Endodermal cell (in vitro differentiated cells): ENCODE results near the gene RNF220. TPM values are rescaled to one million over a fixed set of nuclear protein-coding genes. Genes with fewer than 3 reads are reported as not detected.

Experiments
- DNase-seq: peaks from one replicate; pipeline ENCODE4 v3.0.0-alpha.2; 2017
- H3K27ac ChIP-seq: 2 replicates; pipeline ENCODE4 v1.5.1; 2013; ENCODE audit warnings: mild to moderate bottlenecking, low read depth, low read length, moderate library complexity
- H3K27me3 ChIP-seq: 2 replicates; pipeline ENCODE4 v1.6.1; 2013; ENCODE audit warnings: mild to moderate bottlenecking, low read length, moderate library complexity; ENCODE audit not compliant: insufficient read depth, control insufficient read depth, poor library complexity, severe bottlenecking
- H3K36me3 ChIP-seq: 2 replicates; pipeline ENCODE4 v1.7.0; 2013; ENCODE audit warnings: mild to moderate bottlenecking, low read length, moderate library complexity; ENCODE audit not compliant: control insufficient read depth, insufficient read depth
- H3K4me1 ChIP-seq: one replicate; pipeline ENCODE4 v1.7.0; 2013; ENCODE audit warnings: low read length; ENCODE audit not compliant: control insufficient read depth, insufficient read depth
- H3K4me3 ChIP-seq: 2 replicates; pipeline ENCODE4 v1.5.1; 2013; ENCODE audit warnings: mild to moderate bottlenecking, low read length, moderate library complexity
- H3K9ac ChIP-seq: 2 replicates; pipeline ENCODE4 v1.6.1; 2013; ENCODE audit warnings: mild to moderate bottlenecking, low read length, moderate library complexity; ENCODE audit not compliant: poor library complexity, severe bottlenecking; ENCODE audit errors: extremely low read depth
- H3K9me3 ChIP-seq: 2 replicates; pipeline ENCODE4 v1.6.1; 2013; ENCODE audit warnings: mild to moderate bottlenecking, low read length, moderate library complexity; ENCODE audit not compliant: control insufficient read depth
- H3K27ac Mint-ChIP-seq: 2 replicates; pipeline ENCODE4 v1.8.0; 2020; ENCODE audit warnings: mixed read lengths
- H3K27me3 Mint-ChIP-seq: 2 replicates; pipeline ENCODE4 v1.8.0; 2021; ENCODE audit warnings: mild to moderate bottlenecking, mixed read lengths; ENCODE audit not compliant: insufficient read depth
- H3K36me3 Mint-ChIP-seq: 2 replicates; pipeline ENCODE4 v1.8.0; 2020; ENCODE audit warnings: low read depth, mixed read lengths
- H3K4me1 Mint-ChIP-seq: 2 replicates; pipeline ENCODE4 v1.8.0; 2020; ENCODE audit warnings: mixed read lengths
- H3K4me3 Mint-ChIP-seq: 2 replicates; pipeline ENCODE4 v1.8.0; 2020; ENCODE audit warnings: mild to moderate bottlenecking, moderate library complexity, mixed read lengths
- H3K9me3 Mint-ChIP-seq: 2 replicates; pipeline ENCODE4 v1.8.0; 2020; ENCODE audit warnings: mild to moderate bottlenecking, mixed read lengths
- WGBS, 2 experiments: methylation state at CpG; one replicate each; pipeline versions ENCODE4 v1.1.5 to v1.1.7; 2013; ENCODE audit warnings: missing lambda C conversion rate in 2 of 2, mixed read lengths in 1 of 2; ENCODE audit not compliant: insufficient coverage in 1 of 2, insufficient read length in 1 of 2; 5-methylcytosine and 5-hydroxymethylcytosine counted together
- total RNA-seq, 2 donors: library from RNA; stranded (reverse); fragmentation: NEBNext Ultra II Directional in 1 of 2; extraction: Animal tissue kit (Norgen Biotek cat#: 25700) in 1 of 2; gene quantifications; 2 replicates in 1 of 2; 3 replicates in 1 of 2; pipeline ENCODE4 v1.2.1, GENCODE V29; 2021
- TF ChIP-seq, protein P1 (sequence below): fragments of 200-600 bp; sonication (generic); conservative IDR thresholded peaks from 2 replicates; pipeline ENCODE4 v1.5.0; 2021; ENCODE audit warnings: antibody characterized with exemption, mild to moderate bottlenecking

RNF220 gene
- total RNA-seq, 2 donors from 2014 or later = 94.6 to 95.5 TPM

- DNase-seq = no peak
- no peaks in the 10 kb centered on the region for H3K36me3 ChIP-seq
- no peaks in the 10 kb centered on the region for H3K4me1 ChIP-seq
- no peak overlapping the region for H3K9ac ChIP-seq
- H3K27ac ChIP-seq = no peak overlapping the region
- H3K4me1 Mint-ChIP-seq = peaks cover 7% of the 10 kb centered on the region
- no peak overlapping the region for H3K4me3 Mint-ChIP-seq
- peaks cover 64% of the 10 kb centered on the region for H3K27me3 Mint-ChIP-seq
- peaks cover 31% of the 10 kb centered on the region for H3K27me3 ChIP-seq
- H3K36me3 Mint-ChIP-seq = no peaks in the 10 kb centered on the region
- no peaks in the 10 kb centered on the region for H3K9me3 ChIP-seq
- H3K27ac Mint-ChIP-seq = no peak overlapping the region
- no peak overlapping the region for H3K4me3 ChIP-seq
- no peaks in the 10 kb centered on the region for H3K9me3 Mint-ChIP-seq
- TF ChIP-seq, protein P1, sequence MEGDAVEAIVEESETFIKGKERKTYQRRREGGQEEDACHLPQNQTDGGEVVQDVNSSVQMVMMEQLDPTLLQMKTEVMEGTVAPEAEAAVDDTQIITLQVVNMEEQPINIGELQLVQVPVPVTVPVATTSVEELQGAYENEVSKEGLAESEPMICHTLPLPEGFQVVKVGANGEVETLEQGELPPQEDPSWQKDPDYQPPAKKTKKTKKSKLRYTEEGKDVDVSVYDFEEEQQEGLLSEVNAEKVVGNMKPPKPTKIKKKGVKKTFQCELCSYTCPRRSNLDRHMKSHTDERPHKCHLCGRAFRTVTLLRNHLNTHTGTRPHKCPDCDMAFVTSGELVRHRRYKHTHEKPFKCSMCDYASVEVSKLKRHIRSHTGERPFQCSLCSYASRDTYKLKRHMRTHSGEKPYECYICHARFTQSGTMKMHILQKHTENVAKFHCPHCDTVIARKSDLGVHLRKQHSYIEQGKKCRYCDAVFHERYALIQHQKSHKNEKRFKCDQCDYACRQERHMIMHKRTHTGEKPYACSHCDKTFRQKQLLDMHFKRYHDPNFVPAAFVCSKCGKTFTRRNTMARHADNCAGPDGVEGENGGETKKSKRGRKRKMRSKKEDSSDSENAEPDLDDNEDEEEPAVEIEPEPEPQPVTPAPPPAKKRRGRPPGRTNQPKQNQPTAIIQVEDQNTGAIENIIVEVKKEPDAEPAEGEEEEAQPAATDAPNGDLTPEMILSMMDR = no peak
- WGBS, 2 experiments = 89 to 93% methylated on average over 4 to 7 of the region's 7 CpGs
Measured at GRCh38 chr1:44566281-44567046, 161.4 kb downstream of the RNF220 start.

DNA sequence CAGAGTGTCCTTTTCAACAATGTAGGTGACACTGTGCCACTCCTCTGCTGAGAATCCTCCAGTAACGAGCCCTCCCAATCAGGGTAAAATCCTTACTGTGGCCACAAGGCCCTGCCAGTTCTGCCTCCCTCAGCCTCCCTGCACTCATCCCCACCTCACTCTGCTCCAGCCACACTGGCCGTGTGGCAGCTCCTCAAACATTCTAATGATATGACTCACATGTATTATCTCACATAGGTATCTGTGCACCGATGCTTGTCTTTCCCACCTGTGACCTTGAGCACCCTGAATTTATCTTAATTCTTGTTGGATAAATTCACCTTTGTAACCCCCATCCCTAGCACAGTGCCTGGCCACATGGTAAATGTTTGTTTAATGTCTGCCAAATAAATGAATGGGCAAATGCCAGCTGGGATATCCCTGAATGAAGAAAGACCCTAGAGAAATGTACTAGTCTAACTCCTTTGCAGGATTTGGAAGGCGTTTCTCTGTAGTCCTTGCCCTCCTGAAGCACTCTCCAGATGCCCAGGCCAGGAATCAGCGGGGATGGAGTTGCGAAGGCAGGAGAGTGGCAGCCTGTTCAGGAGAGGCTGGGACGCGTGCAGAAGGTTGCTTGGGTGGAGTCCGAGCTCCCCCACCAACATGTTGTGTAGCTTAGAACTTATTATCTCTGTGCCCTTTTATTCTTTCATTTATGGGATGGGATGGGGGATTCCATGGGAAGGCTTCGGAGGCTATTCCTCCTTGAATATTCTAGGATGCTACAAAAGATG lies 163.3 kb downstream of the RNF220 start:
- Histone ChIP-seq H3K9me3 (no peaks in the 10 kb centered on the region), H3K4me3 (no peak overlapping the region), H3K36me3 (no peaks in the 10 kb centered on the region), H3K9ac (no peak overlapping the region), H3K4me1 (no peaks in the 10 kb centered on the region), H3K27me3 (peaks cover 29% of the 10 kb centered on the region), H3K27ac (no peak overlapping the region)
- DNase-seq = no peak
- TF ChIP-seq, protein P1 = no peak
- Mint-ChIP-seq H3K27me3 (peaks cover 50% of the 10 kb centered on the region), H3K27ac (no peak overlapping the region), H3K9me3 (no peaks in the 10 kb centered on the region), H3K4me1 (peaks cover 7% of the 10 kb centered on the region), H3K36me3 (no peaks in the 10 kb centered on the region), H3K4me3 (no peak overlapping the region)
- WGBS, 2 experiments = 90 to 94% methylated on average over 8 to 10 of the region's 10 CpGs

- Histone ChIP-seq H3K9me3 (no peaks in the 10 kb centered on the region), H3K27ac (no peak overlapping the region), H3K4me1 (no peaks in the 10 kb centered on the region), H3K27me3 (peaks cover 17% of the 10 kb centered on the region), H3K4me3 (no peak overlapping the region), H3K36me3 (no peaks in the 10 kb centered on the region), H3K9ac (no peak overlapping the region)
- no peak for DNase-seq
- Mint-ChIP-seq H3K9me3 (no peaks in the 10 kb centered on the region), H3K4me3 (no peak overlapping the region), H3K4me1 (peaks cover 7% of the 10 kb centered on the region), H3K27me3 (peaks cover 39% of the 10 kb centered on the region), H3K27ac (no peak overlapping the region), H3K36me3 (no peaks in the 10 kb centered on the region)
- WGBS, 2 experiments = 91 to 100% methylated on average over 1 to 4 of the region's 4 CpGs
- TF ChIP-seq, protein P1 = no peak
Measured at GRCh38 chr1:44569491-44569890, 164.4 kb downstream of the RNF220 start.
